AG08396 (cell line): ENCODE measurements around the gene CRB1.
"Not testable (repeated sequence)": the region's sequence is repeated elsewhere in the genome, so short reads cannot be mapped to it uniquely, and the experiment has no call there.

Source experiments
- DNase-seq: peaks from one replicate; pipeline ENCODE4 v3.0.0; 2012; ENCODE audit warnings: low spot score, mixed read lengths

Gene CRB1

GRCh38 chr1:197465528-197466327 lies 197.7 kb downstream of the CRB1 start:
- DNase-seq, result no peak

GRCh38 chr1:197466813-197467212 lies 198.8 kb downstream of the CRB1 start:
- no peak for DNase-seq

- DNase-seq, result no peak
Observed at GRCh38 chr1:197467881-197468280, 199.8 kb downstream of the CRB1 start.

GRCh38 chr1:197468543-197469175 lies 200.6 kb downstream of the CRB1 start:
- DNase-seq, result no peak

- DNase-seq, result no peak
Observed at GRCh38 chr1:197469620-197470210, 201.7 kb downstream of the CRB1 start.

GRCh38 chr1:197470330-197470729 lies 202.3 kb downstream of the CRB1 start:
- no peak for DNase-seq

- no peak for DNase-seq
Observed at GRCh38 chr1:197471248-197471985, 203.4 kb downstream of the CRB1 start.

GRCh38 chr1:197472141-197472540 lies 204.1 kb downstream of the CRB1 start:
- DNase-seq, result no peak

GRCh38 chr1:197480446-197480845 lies 212.4 kb downstream of the CRB1 start:
- no peak for DNase-seq

- DNase-seq, result no peak
Observed at GRCh38 chr1:197481101-197481500, 213.0 kb downstream of the CRB1 start.

- no peak for DNase-seq
Observed at GRCh38 chr1:197485790-197486189, 217.7 kb downstream of the CRB1 start.

- DNase-seq, result no peak
Observed at GRCh38 chr1:197486946-197487345, 218.9 kb downstream of the CRB1 start.

- DNase-seq, result not testable (repeated sequence)
Observed at GRCh38 chr1:197491505-197491904, 223.5 kb downstream of the CRB1 start.

- no peak for DNase-seq
Observed at GRCh38 chr1:197496722-197497121, 228.7 kb downstream of the CRB1 start.

- no peak for DNase-seq
Observed at GRCh38 chr1:197510691-197511378, 242.8 kb downstream of the CRB1 start.

GRCh38 chr1:197515421-197515820 lies 247.4 kb downstream of the CRB1 start:
- DNase-seq, result no peak

GRCh38 chr1:197519741-197520334 lies 251.8 kb downstream of the CRB1 start:
- peak; percentile 4 for DNase-seq

- DNase-seq, result peak; percentile 32
Observed at GRCh38 chr1:197521118-197521739, 253.2 kb downstream of the CRB1 start.

GRCh38 chr1:197526736-197527371 lies 258.8 kb downstream of the CRB1 start:
- peak; percentile 4 for DNase-seq
